Stimulated activated CD8-positive, alpha-beta memory T cell treated with anti-CD3 and anti-CD28 coated beads, Interleukin-15, amount 100 ng/mL, for 48 hours (primary cell): ENCODE data around the gene TPSAB1.
A peak's percentile ranks its signal among the peaks of the same experiment; 100 is the strongest.
"Not testable (repeated sequence)": the region's sequence is repeated elsewhere in the genome, so short reads cannot be mapped to it uniquely, and the experiment has no call there.

Experiments used
- DNase-seq, 2 donors: peaks; one replicate each; pipeline ENCODE4 v3.0.0-alpha.2; 2020; ENCODE audit warnings: low read depth in 2 of 2

TPSAB1 gene

GRCh38 chr16:1223355-1224214 is 16.9 kb upstream of the TPSAB1 start:
- no peak for DNase-seq

- no peak for DNase-seq
Observed at GRCh38 chr16:1224558-1224957, 15.9 kb upstream of the TPSAB1 start.

- DNase-seq = no peak
Observed at GRCh38 chr16:1225051-1225451, 15.5 kb upstream of the TPSAB1 start, which contains the start of gene TPSG1. TSS of gene TPSG1 (minus strand) at chr16:1225268. CDS start at chr16:1225252, 16 bp downstream.

GRCh38 chr16:1225728-1226311 is 14.7 kb upstream of the TPSAB1 start:
- DNase-seq = not testable (repeated sequence)

- DNase-seq = not testable (repeated sequence)
Observed at GRCh38 chr16:1226692-1227091, 13.8 kb upstream of the TPSAB1 start.

GRCh38 chr16:1228227-1228626 is 12.3 kb upstream of the TPSAB1 start:
- DNase-seq = not testable (repeated sequence)

- DNase-seq = not testable (repeated sequence)
Observed at GRCh38 chr16:1229476-1229875, 11.0 kb upstream of the TPSAB1 start.

- not testable (repeated sequence) for DNase-seq
Observed at GRCh38 chr16:1230084-1230470, 10.4 kb upstream of the TPSAB1 start, which contains the start of gene TPSB2. TSS of gene TPSB2 (minus strand) at chr16:1230184. CDS start at chr16:1229951, 233 bp downstream.

- not testable (repeated sequence) for DNase-seq
Observed at GRCh38 chr16:1230471-1231212, 9.9 kb upstream of the TPSAB1 start.

- DNase-seq = not testable (repeated sequence)
Observed at GRCh38 chr16:1231301-1231700, 9.2 kb upstream of the TPSAB1 start.

GRCh38 chr16:1232049-1232748 is 8.3 kb upstream of the TPSAB1 start:
- not testable (repeated sequence) for DNase-seq

GRCh38 chr16:1236659-1237058 is 3.8 kb upstream of the TPSAB1 start:
- DNase-seq = not testable (repeated sequence)

GRCh38 chr16:1237990-1238389 is 2.5 kb upstream of the TPSAB1 start:
- DNase-seq = no peak

- not testable (repeated sequence) for DNase-seq
Observed at GRCh38 chr16:1238909-1239308, 1.6 kb upstream of the TPSAB1 start.

GRCh38 chr16:1239575-1239974 is 930 bp upstream of the TPSAB1 start:
- not testable (repeated sequence) for DNase-seq

GRCh38 chr16:1241081-1241480 is 576 bp downstream of the TPSAB1 start:
- not testable (repeated sequence) for DNase-seq

GRCh38 chr16:1243363-1243762 is 2.9 kb downstream of the TPSAB1 start:
- DNase-seq = not testable (repeated sequence)

- not testable (repeated sequence) for DNase-seq
Observed at GRCh38 chr16:1243907-1244850, 3.7 kb downstream of the TPSAB1 start.

- DNase-seq = peak in 1 of 2 donors; percentile 11
Observed at GRCh38 chr16:1244881-1245280, 4.4 kb downstream of the TPSAB1 start.

GRCh38 chr16:1245452-1246020 is 5.0 kb downstream of the TPSAB1 start:
- no peak for DNase-seq
